Measurements from ENCODE around the gene ZMYND19. TPM values are rescaled to one million over a fixed set of nuclear protein-coding genes. Genes with fewer than 3 reads are reported as not detected.
"Not testable (repeated sequence)": the region's sequence is repeated elsewhere in the genome, so short reads cannot be mapped to it uniquely, and the experiment has no call there.

The ZMYND19 gene
- total RNA-seq, 4 donors from 2014 or later: 5.8 to 15.2 (median 11.8) TPM

DNA sequence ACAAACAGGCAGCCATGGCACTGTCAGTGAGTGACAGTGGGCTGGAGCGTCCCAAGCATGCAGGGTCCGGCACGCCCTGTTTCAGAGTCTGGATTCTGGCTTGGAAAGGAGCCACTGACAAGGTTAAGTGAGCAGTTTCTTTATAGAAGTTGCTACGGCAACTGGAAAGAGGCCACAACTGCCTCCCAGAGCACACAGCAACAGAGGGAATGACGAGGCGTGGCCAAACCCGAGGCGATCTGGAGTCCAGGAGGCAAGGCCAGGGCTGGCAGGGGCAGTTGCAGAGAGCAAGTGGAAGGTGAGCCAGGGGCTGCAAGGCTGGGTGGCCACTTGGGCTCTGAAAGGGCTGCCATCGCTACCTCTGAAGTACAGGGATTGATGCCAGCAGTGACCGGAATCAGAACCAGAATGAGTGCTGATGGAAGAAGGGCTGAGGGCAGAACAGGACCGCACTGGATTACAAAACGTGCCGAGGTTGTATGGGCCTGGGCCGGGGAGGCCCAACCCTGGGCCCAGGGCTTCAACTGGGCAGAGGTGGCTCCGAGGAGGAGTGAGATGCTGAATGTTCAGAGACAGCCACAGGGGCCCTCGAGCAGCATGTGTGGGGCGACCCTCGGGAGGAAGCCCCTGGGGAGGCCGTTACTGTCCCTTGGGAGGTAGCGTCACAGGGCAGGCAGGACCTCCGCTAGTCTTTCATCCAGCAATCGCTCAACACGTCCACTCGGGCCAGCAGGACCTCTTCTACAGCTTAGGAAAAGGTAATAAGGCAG, 34.1 kb downstream of the ZMYND19 start:
- H3K27ac ChIP-seq: no peak overlapping the region
- intact Hi-C loops (cut with DNase I; ENCODE audit: low total_unique reads) (no loop called here), in situ Hi-C loops (cut with MboI; ENCODE audit: low sequenced_read_pairs in 4 of 4) (no loop called here)
- H3K36me3 ChIP-seq: peaks cover 0 to 52% of the 10 kb centered on the region in 2 donors
- H3K27me3 ChIP-seq: no peaks in the 10 kb centered on the region
- peaks cover 5 to 10% of the 10 kb centered on the region in 2 donors for H3K4me1 ChIP-seq
- TF ChIP-seq, protein P1, sequence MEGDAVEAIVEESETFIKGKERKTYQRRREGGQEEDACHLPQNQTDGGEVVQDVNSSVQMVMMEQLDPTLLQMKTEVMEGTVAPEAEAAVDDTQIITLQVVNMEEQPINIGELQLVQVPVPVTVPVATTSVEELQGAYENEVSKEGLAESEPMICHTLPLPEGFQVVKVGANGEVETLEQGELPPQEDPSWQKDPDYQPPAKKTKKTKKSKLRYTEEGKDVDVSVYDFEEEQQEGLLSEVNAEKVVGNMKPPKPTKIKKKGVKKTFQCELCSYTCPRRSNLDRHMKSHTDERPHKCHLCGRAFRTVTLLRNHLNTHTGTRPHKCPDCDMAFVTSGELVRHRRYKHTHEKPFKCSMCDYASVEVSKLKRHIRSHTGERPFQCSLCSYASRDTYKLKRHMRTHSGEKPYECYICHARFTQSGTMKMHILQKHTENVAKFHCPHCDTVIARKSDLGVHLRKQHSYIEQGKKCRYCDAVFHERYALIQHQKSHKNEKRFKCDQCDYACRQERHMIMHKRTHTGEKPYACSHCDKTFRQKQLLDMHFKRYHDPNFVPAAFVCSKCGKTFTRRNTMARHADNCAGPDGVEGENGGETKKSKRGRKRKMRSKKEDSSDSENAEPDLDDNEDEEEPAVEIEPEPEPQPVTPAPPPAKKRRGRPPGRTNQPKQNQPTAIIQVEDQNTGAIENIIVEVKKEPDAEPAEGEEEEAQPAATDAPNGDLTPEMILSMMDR (IDR thresholded peaks at IDR 0.05 in 4 of 5, conservative IDR thresholded peaks at IDR 0.05 in 1 of 5): no peak
- no peak for TF ChIP-seq POLR2A (IDR thresholded peaks at IDR 0.05)
- no peak for ATAC-seq
- H3K9me3 ChIP-seq: no peaks in the 10 kb centered on the region
- no peak for DNase-seq
- H3K4me3 ChIP-seq: no peak overlapping the region

DNA sequence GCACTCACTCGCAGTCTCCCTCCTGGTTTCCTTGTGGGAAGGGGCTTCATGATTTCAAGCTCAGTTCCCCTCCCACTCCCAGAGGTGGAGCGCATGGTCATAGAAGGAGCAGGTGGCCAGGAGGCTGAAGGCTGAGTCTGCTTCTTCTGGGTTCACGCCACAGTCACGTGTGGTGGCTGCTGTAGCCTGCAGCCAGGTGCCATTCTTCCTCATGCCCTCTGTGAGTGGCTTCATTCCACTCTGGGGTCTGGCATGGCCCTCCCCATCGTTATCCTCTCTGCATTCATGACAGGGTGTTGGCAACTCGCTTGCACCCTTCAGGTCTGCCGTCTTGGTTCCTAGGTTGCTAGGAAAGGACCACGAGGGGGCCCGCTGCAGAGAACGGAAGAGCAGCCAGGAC, 35.1 kb downstream of the ZMYND19 start:
- H3K4me3 ChIP-seq: no peak overlapping the region
- intact Hi-C loops (cut with DNase I; ENCODE audit: low total_unique reads) (no loop called here), in situ Hi-C loops (cut with MboI; ENCODE audit: low sequenced_read_pairs in 4 of 4) (no loop called here)
- ATAC-seq: no peak
- TF ChIP-seq POLR2A (IDR thresholded peaks at IDR 0.05): no peak
- TF ChIP-seq, protein P1 (IDR thresholded peaks at IDR 0.05 in 4 of 5, conservative IDR thresholded peaks at IDR 0.05 in 1 of 5): no peak
- H3K36me3 ChIP-seq: peaks cover 0 to 48% of the 10 kb centered on the region in 2 donors
- no peaks in the 10 kb centered on the region for H3K9me3 ChIP-seq
- H3K27me3 ChIP-seq: no peaks in the 10 kb centered on the region
- no peak overlapping the region for H3K27ac ChIP-seq
- no peak for DNase-seq
- peaks cover 5 to 10% of the 10 kb centered on the region in 2 donors for H3K4me1 ChIP-seq

- no peak for ATAC-seq
- in situ Hi-C loops (cut with MboI; ENCODE audit: low sequenced_read_pairs in 4 of 4) (no loop called here), intact Hi-C loops (cut with DNase I; ENCODE audit: low total_unique reads) (no loop called here)
- no peak overlapping the region for H3K4me3 ChIP-seq
- H3K27me3 ChIP-seq: no peaks in the 10 kb centered on the region
- H3K27ac ChIP-seq: no peak overlapping the region
- no peak for DNase-seq
- no peaks in the 10 kb centered on the region for H3K9me3 ChIP-seq
- TF ChIP-seq, protein P1 (IDR thresholded peaks at IDR 0.05 in 4 of 5, conservative IDR thresholded peaks at IDR 0.05 in 1 of 5): no peak
- no peak for TF ChIP-seq POLR2A (IDR thresholded peaks at IDR 0.05)
- peaks cover 5 to 15% of the 10 kb centered on the region in 2 donors for H3K4me1 ChIP-seq
- peaks cover 0 to 48% of the 10 kb centered on the region in 2 donors for H3K36me3 ChIP-seq
Observed at GRCh38 chr9:137554349-137554748, 36.0 kb downstream of the ZMYND19 start.

- Histone ChIP-seq H3K36me3 (peaks cover 0 to 48% of the 10 kb centered on the region in 2 donors), H3K27ac (peak overlapping the region in 1 of 4 donors; percentile 88)
Observed at GRCh38 chr9:137553654-137554053, 36.7 kb downstream of the ZMYND19 start.

DNA sequence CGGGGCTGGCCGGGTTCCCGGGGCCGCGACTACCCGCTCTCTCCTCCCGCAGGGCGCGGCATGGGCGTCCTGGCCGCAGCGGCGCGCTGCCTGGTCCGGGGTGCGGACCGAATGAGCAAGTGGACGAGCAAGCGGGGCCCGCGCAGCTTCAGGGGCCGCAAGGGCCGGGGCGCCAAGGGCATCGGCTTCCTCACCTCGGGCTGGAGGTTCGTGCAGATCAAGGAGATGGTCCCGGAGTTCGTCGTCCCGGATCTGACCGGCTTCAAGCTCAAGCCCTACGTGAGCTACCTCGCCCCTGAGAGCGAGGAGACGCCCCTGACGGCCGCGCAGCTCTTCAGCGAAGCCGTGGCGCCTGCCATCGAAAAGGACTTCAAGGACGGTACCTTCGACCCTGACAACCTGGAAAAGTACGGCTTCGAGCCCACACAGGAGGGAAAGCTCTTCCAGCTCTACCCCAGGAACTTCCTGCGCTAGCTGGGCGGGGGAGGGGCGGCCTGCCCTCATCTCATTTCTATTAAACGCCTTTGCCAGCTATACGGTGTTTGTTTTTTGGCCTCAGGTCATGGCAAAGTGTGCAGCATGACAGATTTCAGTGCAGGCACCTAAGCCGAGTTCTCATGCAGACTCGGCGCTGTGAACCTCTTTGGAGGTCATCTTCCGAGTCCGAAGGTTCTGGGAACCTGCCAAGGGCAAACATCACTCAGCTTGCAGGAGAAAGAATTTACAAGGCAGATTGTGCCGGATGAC, 38.1 kb downstream of the ZMYND19 start:
- Histone ChIP-seq H3K27ac (peak overlapping the region; percentile 78 to 95 (median 90)), H3K36me3 (peaks cover 0 to 35% of the 10 kb centered on the region in 2 donors), H3K9me3 (no peaks in the 10 kb centered on the region), H3K4me1 (peaks cover 26 to 34% of the 10 kb centered on the region in 2 donors), H3K27me3 (no peaks in the 10 kb centered on the region), H3K4me3 (peak overlapping the region; percentile 71 to 87 (median 76))
- DNase-seq: no peak
- intact Hi-C loops (cut with DNase I; ENCODE audit: low total_unique reads) (no loop called here), in situ Hi-C loops (cut with MboI; ENCODE audit: low sequenced_read_pairs in 4 of 4) (no loop called here)
- TF ChIP-seq, protein P1 (IDR thresholded peaks at IDR 0.05 in 4 of 5, conservative IDR thresholded peaks at IDR 0.05 in 1 of 5): no peak
- no peak for TF ChIP-seq POLR2A (IDR thresholded peaks at IDR 0.05)
- ATAC-seq: peak; percentile 10 to 29

More at GRCh38 chr9:137553654-137554053, 36.7 kb downstream of the ZMYND19 start:
- H3K27me3 ChIP-seq; ATAC-seq; in situ Hi-C loops (cut with MboI; ENCODE audit: low sequenced_read_pairs in 4 of 4); DNase-seq; intact Hi-C loops (cut with DNase I; ENCODE audit: low total_unique reads); H3K4me3 ChIP-seq; H3K9me3 ChIP-seq: not testable (repeated sequence)
- H3K4me1 ChIP-seq: peaks cover 11 to 21% of the 10 kb centered on the region in 2 donors
